ENCODE measurements around the gene ITGA6. TPM values are rescaled to one million over a fixed set of nuclear protein-coding genes. Genes with fewer than 3 reads are reported as not detected.
A peak's percentile ranks its signal among the peaks of the same experiment; 100 is the strongest.

The ITGA6 gene
- total RNA-seq, 2 experiments from 2014 or later, result 22.8 to 26.8 TPM

GRCh38 chr2:172427990-172428831, 825 bp downstream of the ITGA6 start:
- Mint-ChIP-seq H3K36me3 (peaks cover 2% of the 10 kb centered on the region), H3K27ac (peak overlapping the region; percentile 53), H3K4me1 (peaks cover 32% of the 10 kb centered on the region), H3K4me3 (peak overlapping the region; percentile 85), H3K27me3 (peaks cover 21% of the 10 kb centered on the region), H3K9me3 (no peaks in the 10 kb centered on the region)
- ATAC-seq (ENCODE audit: low read depth), result peak; percentile 49
- POLR2A ChIA-PET, result interaction anchor here (0.6 to 3.9 kb wide), 6 partner anchors 8 to 34 kb away, joined by 3 to 36 read pairs (median 8); no protein-coding TSS in a partner anchor
- peak; percentile 47 for DNase-seq

- H3K27ac Mint-ChIP-seq, result peak overlapping the region; percentile 53
- H3K4me3 Mint-ChIP-seq, result peak overlapping the region; percentile 85
- peaks cover 15% of the 10 kb centered on the region for H3K27me3 Mint-ChIP-seq
- peaks cover 37% of the 10 kb centered on the region for H3K4me1 Mint-ChIP-seq
- H3K36me3 Mint-ChIP-seq, result peaks cover 2% of the 10 kb centered on the region
- ATAC-seq (ENCODE audit: low read depth) (no peak), DNase-seq (no peak)
- POLR2A ChIA-PET, result interaction anchor here (0.6 to 3.9 kb wide), 5 partner anchors 9 to 33 kb away, joined by 3 to 36 read pairs (median 11); no protein-coding TSS in a partner anchor
- no peaks in the 10 kb centered on the region for H3K9me3 Mint-ChIP-seq
Measured at GRCh38 chr2:172428832-172429210, 1.4 kb downstream of the ITGA6 start.

GRCh38 chr2:172429301-172429968, 2.0 kb downstream of the ITGA6 start:
- POLR2A ChIA-PET, result interaction anchor here (1.5 to 3.9 kb wide), 3 partner anchors 9 to 33 kb away, joined by 11 to 36 read pairs (median 11); no protein-coding TSS in a partner anchor
- Mint-ChIP-seq H3K27me3 (peaks cover 13% of the 10 kb centered on the region), H3K36me3 (peaks cover 2% of the 10 kb centered on the region), H3K4me3 (peak overlapping the region; percentile 85), H3K9me3 (no peaks in the 10 kb centered on the region), H3K4me1 (peaks cover 43% of the 10 kb centered on the region), H3K27ac (no peak overlapping the region)
- ATAC-seq (ENCODE audit: low read depth) (no peak), DNase-seq (no peak)

- Mint-ChIP-seq H3K27me3 (peaks cover 11% of the 10 kb centered on the region), H3K4me3 (no peak overlapping the region), H3K27ac (no peak overlapping the region), H3K36me3 (peaks cover 2% of the 10 kb centered on the region), H3K4me1 (peaks cover 49% of the 10 kb centered on the region), H3K9me3 (no peaks in the 10 kb centered on the region)
- ATAC-seq (ENCODE audit: low read depth) (no peak), DNase-seq (no peak)
- POLR2A ChIA-PET, result interaction anchor here (1.5 to 3.9 kb wide), 3 partner anchors 8 to 32 kb away, joined by 11 to 36 read pairs (median 11); no protein-coding TSS in a partner anchor
Measured at GRCh38 chr2:172430027-172430426, 2.6 kb downstream of the ITGA6 start.

GRCh38 chr2:172430678-172431077, 3.3 kb downstream of the ITGA6 start:
- DNase-seq (no peak), ATAC-seq (ENCODE audit: low read depth) (no peak)
- peaks cover 10% of the 10 kb centered on the region for H3K27me3 Mint-ChIP-seq
- peaks cover 2% of the 10 kb centered on the region for H3K36me3 Mint-ChIP-seq
- POLR2A ChIA-PET, result interaction anchor here (3.9 kb wide), 1 partner anchor 31 kb away, joined by 36 read pairs; no protein-coding TSS in a partner anchor
- H3K4me1 Mint-ChIP-seq, result peaks cover 53% of the 10 kb centered on the region
- no peak overlapping the region for H3K4me3 Mint-ChIP-seq
- no peaks in the 10 kb centered on the region for H3K9me3 Mint-ChIP-seq
- no peak overlapping the region for H3K27ac Mint-ChIP-seq

- H3K27ac Mint-ChIP-seq, result no peak overlapping the region
- peaks cover 54% of the 10 kb centered on the region for H3K4me1 Mint-ChIP-seq
Measured at GRCh38 chr2:172431463-172431862, 4.1 kb downstream of the ITGA6 start.

GRCh38 chr2:172431993-172432392, 4.6 kb downstream of the ITGA6 start:
- H3K27ac Mint-ChIP-seq, result no peak overlapping the region
- H3K36me3 Mint-ChIP-seq, result peaks cover 2% of the 10 kb centered on the region
- peaks cover 8% of the 10 kb centered on the region for H3K27me3 Mint-ChIP-seq
- ATAC-seq (ENCODE audit: low read depth) (no peak), DNase-seq (no peak)
- POLR2A ChIA-PET, result interaction anchor here (1.5 kb wide), 1 partner anchor 125 kb away, joined by 3 read pairs; no protein-coding TSS in a partner anchor
- H3K4me3 Mint-ChIP-seq, result no peak overlapping the region
- no peaks in the 10 kb centered on the region for H3K9me3 Mint-ChIP-seq
- peaks cover 50% of the 10 kb centered on the region for H3K4me1 Mint-ChIP-seq

More at GRCh38 chr2:172431463-172431862, 4.1 kb downstream of the ITGA6 start:
- H3K4me3 Mint-ChIP-seq, result no peak overlapping the region
- ATAC-seq (ENCODE audit: low read depth), result no peak
- DNase-seq, result no peak
- H3K36me3 Mint-ChIP-seq, result peaks cover 2% of the 10 kb centered on the region
- peaks cover 8% of the 10 kb centered on the region for H3K27me3 Mint-ChIP-seq
- POLR2A ChIA-PET, result interaction anchor here (1.5 kb wide), 1 partner anchor 126 kb away, joined by 3 read pairs; no protein-coding TSS in a partner anchor
- no peaks in the 10 kb centered on the region for H3K9me3 Mint-ChIP-seq

- POLR2A ChIA-PET, result interaction anchor here (0.8 kb wide), 1 partner anchor 29 kb away, joined by 3 read pairs; no protein-coding TSS in a partner anchor
- DNase-seq (no peak), ATAC-seq (ENCODE audit: low read depth) (no peak)
- no peak overlapping the region for H3K4me3 Mint-ChIP-seq
- H3K4me1 Mint-ChIP-seq, result peaks cover 48% of the 10 kb centered on the region
- H3K27ac Mint-ChIP-seq, result no peak overlapping the region
- peaks cover 8% of the 10 kb centered on the region for H3K27me3 Mint-ChIP-seq
- H3K36me3 Mint-ChIP-seq, result peaks cover 2% of the 10 kb centered on the region
- H3K9me3 Mint-ChIP-seq, result no peaks in the 10 kb centered on the region
Measured at GRCh38 chr2:172433144-172433543, 5.8 kb downstream of the ITGA6 start.

GRCh38 chr2:172434821-172435605, 7.6 kb downstream of the ITGA6 start:
- Mint-ChIP-seq H3K9me3 (no peaks in the 10 kb centered on the region), H3K36me3 (peaks cover 4% of the 10 kb centered on the region), H3K4me1 (peaks cover 55% of the 10 kb centered on the region), H3K4me3 (peak overlapping the region; percentile 54), H3K27me3 (peaks cover 3% of the 10 kb centered on the region), H3K27ac (peak overlapping the region; percentile 54)
- DNase-seq (no peak), ATAC-seq (ENCODE audit: low read depth) (peak; percentile 60)
- POLR2A ChIA-PET, result interaction anchor here (0.7 to 1.7 kb wide), 4 partner anchors 12 to 162 kb away, joined by 3 read pairs; no protein-coding TSS in a partner anchor

- Mint-ChIP-seq H3K4me3 (no peak overlapping the region), H3K27me3 (no peaks in the 10 kb centered on the region), H3K27ac (no peak overlapping the region), H3K4me1 (peaks cover 53% of the 10 kb centered on the region), H3K36me3 (peaks cover 4% of the 10 kb centered on the region), H3K9me3 (no peaks in the 10 kb centered on the region)
- ATAC-seq (ENCODE audit: low read depth) (no peak), DNase-seq (no peak)
- POLR2A ChIA-PET, result interaction anchor here (0.7 to 1.7 kb wide), 2 partner anchors 8 to 11 kb away, joined by 3 to 4 read pairs; partner anchors contain the start of gene ITGA6
Measured at GRCh38 chr2:172435606-172435911, 8.2 kb downstream of the ITGA6 start.

GRCh38 chr2:172436889-172437288, 9.5 kb downstream of the ITGA6 start:
- Mint-ChIP-seq H3K4me3 (no peak overlapping the region), H3K27ac (no peak overlapping the region), H3K36me3 (peaks cover 4% of the 10 kb centered on the region), H3K9me3 (no peaks in the 10 kb centered on the region), H3K4me1 (peaks cover 62% of the 10 kb centered on the region), H3K27me3 (no peaks in the 10 kb centered on the region)
- no peak for DNase-seq
- POLR2A ChIA-PET, result interaction anchor here (2.3 to 2.8 kb wide), 2 partner anchors 8 to 25 kb away, joined by 8 to 11 read pairs; no protein-coding TSS in a partner anchor
- ATAC-seq (ENCODE audit: low read depth), result no peak

GRCh38 chr2:172437419-172438341, 10.3 kb downstream of the ITGA6 start:
- no peak overlapping the region for H3K27ac Mint-ChIP-seq
- DNase-seq (peak; percentile 41), ATAC-seq (ENCODE audit: low read depth) (peak; percentile 67)
- peaks cover 3% of the 10 kb centered on the region for H3K36me3 Mint-ChIP-seq
- POLR2A ChIA-PET, result interaction anchor here (2.3 to 2.8 kb wide), 2 partner anchors 8 to 24 kb away, joined by 8 to 11 read pairs; no protein-coding TSS in a partner anchor
- no peak overlapping the region for H3K4me3 Mint-ChIP-seq
- no peaks in the 10 kb centered on the region for H3K27me3 Mint-ChIP-seq
- H3K9me3 Mint-ChIP-seq, result no peaks in the 10 kb centered on the region
- peaks cover 65% of the 10 kb centered on the region for H3K4me1 Mint-ChIP-seq

All from activated naive CD8-positive, alpha-beta T cell treated with anti-CD3 and anti-CD28 coated beads, Interleukin-2, amount 10 ng/mL, durations not matched to agents 7 days and 5 days (primary cell).